Body of pancreas (tissue), 4 donors: ENCODE measurements around the gene SLC47A2. TPM values are rescaled to one million over a fixed set of nuclear protein-coding genes. Genes with fewer than 3 reads are reported as not detected.
"Not testable (repeated sequence)": the region's sequence is repeated elsewhere in the genome, so short reads cannot be mapped to it uniquely, and the experiment has no call there.

ENCODE experiments used
- ATAC-seq: fragments of 150-250 bp; one replicate; pipeline ENCODE4 v1.9.1; 2016
- DNase-seq, 4 donors: peaks; one replicate each; pipeline ENCODE4 v3.0.0-alpha.2; 2019
- H3K27ac ChIP-seq, 4 donors: fragments of 200-600 bp; sonication (generic); 1 replicate in 3 of 4; 2 replicates in 1 of 4; pipeline versions ENCODE4 v1.5.1 to v1.6.1; 2016 to 2019; ENCODE audit warnings: mild to moderate bottlenecking in 1 of 4, mixed read lengths in 1 of 4, moderate library complexity in 1 of 4
- H3K27me3 ChIP-seq, 2 donors: fragments of 200-600 bp; sonication (generic); one replicate each; pipeline ENCODE4 v1.6.0; 2016; ENCODE audit warnings: mild to moderate bottlenecking in 1 of 2
- H3K36me3 ChIP-seq, 2 donors: fragments of 200-600 bp; sonication (generic); replicated peaks in 1 of 2; 2 replicates each; pipeline ENCODE4 v1.5.1; 2016; ENCODE audit warnings: low read depth in 2 of 2; ENCODE audit not compliant: insufficient read depth in 1 of 2
- H3K4me1 ChIP-seq: fragments of 200-600 bp; sonication (generic); one replicate; pipeline ENCODE4 v1.6.0; 2016
- H3K4me3 ChIP-seq, 2 donors: fragments of 200-600 bp; sonication (generic); 1 replicate in 1 of 2; 2 replicates in 1 of 2; pipeline ENCODE4 v1.5.1; 2016 to 2019
- H3K9me3 ChIP-seq, 3 donors: fragments of 200-600 bp; sonication (generic); 1 replicate in 2 of 3; 2 replicates in 1 of 3; pipeline ENCODE4 v1.5.1; 2016
- CTCF ChIP-seq, 7 experiments: fragments of 450-650 bp in 4 of 7; fragments of 200-600 bp in 3 of 7; sonication (generic) in 3 of 7; IDR thresholded peaks; one replicate each; pipeline ENCODE4 v1.5.1; 2016 to 2019; ENCODE audit warnings: antibody characterized with exemption in 7 of 7
- POLR2A ChIP-seq, 3 donors: fragments of 450-650 bp; IDR thresholded peaks; one replicate each; pipeline ENCODE4 v1.6.1; 2016; ENCODE audit warnings: antibody characterized with exemption in 3 of 3, mild to moderate bottlenecking in 2 of 3
- WGBS, 2 donors: methylation state at CpG; one replicate each; pipeline ENCODE4 v1.1.5; 2017; 5-methylcytosine and 5-hydroxymethylcytosine counted together
- intact Hi-C: fragments of 100-400 bp; cut with DNase I; formaldehyde crosslinking; loops from one replicate; pipeline ENCODE4 v1.15.1; 2023
- total RNA-seq, 2 donors: library from RNA; depleted of rRNA; stranded (reverse); fragments of >200 nt; gene quantifications; one replicate each; pipeline ENCODE4 v1.1.0, GENCODE V29; 2016

Gene SLC47A2
- total RNA-seq, result under 1 TPM in 1 of 2 donors, not detected in 1; 0.26 TPM

- peaks cover 18% of the 10 kb centered on the region for H3K4me1 ChIP-seq
- H3K4me3 ChIP-seq, result no peak within 1 kb of the TSS
- no peak within 1 kb of the TSS for H3K27ac ChIP-seq
- intact Hi-C loops, result no loop called here
- no peaks in the 10 kb centered on the region for H3K36me3 ChIP-seq
- no peaks in the 10 kb centered on the region for H3K27me3 ChIP-seq
- 59% methylated on average over 13 of the region's 13 CpGs; no CpG with 5 or more reads in 1 of the 2 donors for WGBS, 2 donors
- no peaks in the 10 kb centered on the region for H3K9me3 ChIP-seq
- DNase-seq (no peak), ATAC-seq (no peak)
- TF ChIP-seq CTCF (IDR thresholded peaks at IDR 0.05) (no peak), POLR2A (IDR thresholded peaks at IDR 0.05) (no peak)
Observed at GRCh38 chr17:19716108-19717030, at the start of gene SLC47A2. Gene SLC47A2, minus strand, starts transcription at chr17:19716584. Its CDS starts 29 bp downstream, at chr17:19716555.

- H3K9me3 ChIP-seq, result no peaks in the 10 kb centered on the region
- H3K36me3 ChIP-seq, result no peaks in the 10 kb centered on the region
- peaks cover 6% of the 10 kb centered on the region for H3K4me1 ChIP-seq
- H3K27ac ChIP-seq, result no peak overlapping the region
- intact Hi-C loops, result loop anchor here (5.0 kb wide), 1 partner anchor 254 kb away; no protein-coding TSS in a partner anchor
- no peak for DNase-seq
- no peaks in the 10 kb centered on the region for H3K27me3 ChIP-seq
- TF ChIP-seq CTCF (IDR thresholded peaks at IDR 0.05) (no peak), POLR2A (IDR thresholded peaks at IDR 0.05) (no peak)
- ATAC-seq, result no peak
- H3K4me3 ChIP-seq, result no peak overlapping the region
- WGBS, 2 donors, result 57 to 65% methylated on average over 6 to 7 of the region's 7 CpGs
Observed at GRCh38 chr17:19766016-19766415, 49.6 kb upstream of the SLC47A2 start.

GRCh38 chr17:19763991-19764390, 47.6 kb upstream of the SLC47A2 start:
- DNase-seq, H3K36me3 ChIP-seq, H3K4me1 ChIP-seq, ATAC-seq, H3K27ac ChIP-seq, H3K27me3 ChIP-seq, intact Hi-C loops, H3K4me3 ChIP-seq, H3K9me3 ChIP-seq: not testable (repeated sequence)
- WGBS, 2 donors, result 83 to 89% methylated on average over 6 of the region's 6 CpGs

GRCh38 chr17:19763416-19763815, 47.0 kb upstream of the SLC47A2 start:
- Histone ChIP-seq H3K4me1 (peaks cover 6% of the 10 kb centered on the region), H3K27me3 (no peaks in the 10 kb centered on the region), H3K27ac (no peak overlapping the region), H3K36me3 (no peaks in the 10 kb centered on the region), H3K9me3 (no peaks in the 10 kb centered on the region), H3K4me3 (no peak overlapping the region)
- ATAC-seq (no peak), DNase-seq (no peak)
- intact Hi-C loops, result no loop called here
- WGBS, 2 donors, result 82 to 95% methylated on average over 2 of the region's 2 CpGs
- no peak for TF ChIP-seq CTCF (IDR thresholded peaks at IDR 0.05)
- TF ChIP-seq POLR2A (IDR thresholded peaks at IDR 0.05), result no peak

GRCh38 chr17:19762515-19762961, 46.2 kb upstream of the SLC47A2 start:
- H3K27me3 ChIP-seq, result no peaks in the 10 kb centered on the region
- TF ChIP-seq CTCF (IDR thresholded peaks at IDR 0.05) (peak; percentile 35 to 72 (median 54)), POLR2A (IDR thresholded peaks at IDR 0.05) (no peak)
- no peaks in the 10 kb centered on the region for H3K9me3 ChIP-seq
- intact Hi-C loops, result no loop called here
- peak; percentile 55 to 77 (median 62) for DNase-seq
- 26 to 46% methylated on average over 6 to 15 of the region's 15 CpGs for WGBS, 2 donors
- peaks cover 6% of the 10 kb centered on the region for H3K4me1 ChIP-seq
- no peaks in the 10 kb centered on the region for H3K36me3 ChIP-seq
- peak; percentile 73 for ATAC-seq
- H3K4me3 ChIP-seq, result no peak overlapping the region
- no peak overlapping the region for H3K27ac ChIP-seq
